SJSA1 (cell line): ENCODE measurements around the gene KCNS3. TPM values are rescaled to one million over a fixed set of nuclear protein-coding genes. Genes with fewer than 3 reads are reported as not detected.
A peak's percentile ranks its signal among the peaks of the same experiment; 100 is the strongest.

Experiments used
- DNase-seq, 2 experiments: peaks; one replicate each; pipeline ENCODE4 v3.0.0-alpha.2; 2015 to 2020; ENCODE audit warnings: low spot score in 2 of 2, low read depth in 1 of 2
- H3K27ac ChIP-seq: fragments of 250-450 bp; sonication (Bioruptor Pico); 2 replicates; pipeline ENCODE4 v1.5.1; 2020; ENCODE audit warnings: mild to moderate bottlenecking, moderate library complexity
- H3K27me3 ChIP-seq: fragments of 250-450 bp; sonication (Bioruptor Pico); replicated peaks from 2 replicates; pipeline ENCODE4 v1.5.1; 2020; ENCODE audit warnings: mild to moderate bottlenecking, moderate library complexity
- H3K36me3 ChIP-seq: fragments of 250-450 bp; sonication (Bioruptor Pico); 2 replicates; pipeline ENCODE4 v1.5.1; 2020; ENCODE audit warnings: mild to moderate bottlenecking
- H3K4me1 ChIP-seq: fragments of 250-450 bp; sonication (Bioruptor Pico); replicated peaks from 2 replicates; pipeline ENCODE4 v1.6.1; 2021; ENCODE audit warnings: mild to moderate bottlenecking
- H3K4me3 ChIP-seq: fragments of 250-450 bp; sonication (Bioruptor Pico); 2 replicates; pipeline ENCODE4 v1.5.1; 2020; ENCODE audit warnings: mild to moderate bottlenecking
- H3K9me3 ChIP-seq: fragments of 250-450 bp; sonication (Bioruptor Pico); replicated peaks from 2 replicates; pipeline ENCODE4 v1.5.1; 2020; ENCODE audit warnings: mild to moderate bottlenecking
- total RNA-seq: library from RNA; depleted of rRNA; stranded (reverse); fragments of >200 nt; shearing (Covaris generic); gene quantifications from 2 replicates; pipeline ENCODE4 v1.2.3, GENCODE V29; 2014; rRNA removed

The KCNS3 gene, protein sequence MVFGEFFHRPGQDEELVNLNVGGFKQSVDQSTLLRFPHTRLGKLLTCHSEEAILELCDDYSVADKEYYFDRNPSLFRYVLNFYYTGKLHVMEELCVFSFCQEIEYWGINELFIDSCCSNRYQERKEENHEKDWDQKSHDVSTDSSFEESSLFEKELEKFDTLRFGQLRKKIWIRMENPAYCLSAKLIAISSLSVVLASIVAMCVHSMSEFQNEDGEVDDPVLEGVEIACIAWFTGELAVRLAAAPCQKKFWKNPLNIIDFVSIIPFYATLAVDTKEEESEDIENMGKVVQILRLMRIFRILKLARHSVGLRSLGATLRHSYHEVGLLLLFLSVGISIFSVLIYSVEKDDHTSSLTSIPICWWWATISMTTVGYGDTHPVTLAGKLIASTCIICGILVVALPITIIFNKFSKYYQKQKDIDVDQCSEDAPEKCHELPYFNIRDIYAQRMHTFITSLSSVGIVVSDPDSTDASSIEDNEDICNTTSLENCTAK
- total RNA-seq: 4.9 and 35.6 TPM in 2 replicates

- 0 out of 2 replicates have a peak within 1 kb of the TSS, but pooled peaks have one; percentile 5 for H3K27ac ChIP-seq
- H3K36me3 ChIP-seq: no peaks in the 10 kb centered on the region
- peak in 1 of 2 experiments; percentile 52 for DNase-seq
- H3K27me3 ChIP-seq: no peaks in the 10 kb centered on the region
- H3K4me1 ChIP-seq: peaks cover 19% of the 10 kb centered on the region
- peak within 1 kb of the TSS; percentile 80 for H3K4me3 ChIP-seq
- peaks cover 3% of the 10 kb centered on the region; the same call in 1 of the 2 replicates for H3K9me3 ChIP-seq
Observed at GRCh38 chr2:17878281-17879136, at the start of gene KCNS3. Gene KCNS3, plus strand, starts transcription at chr2:17878667. Its CDS starts 52,342 bp downstream, at chr2:17931009.

DNA sequence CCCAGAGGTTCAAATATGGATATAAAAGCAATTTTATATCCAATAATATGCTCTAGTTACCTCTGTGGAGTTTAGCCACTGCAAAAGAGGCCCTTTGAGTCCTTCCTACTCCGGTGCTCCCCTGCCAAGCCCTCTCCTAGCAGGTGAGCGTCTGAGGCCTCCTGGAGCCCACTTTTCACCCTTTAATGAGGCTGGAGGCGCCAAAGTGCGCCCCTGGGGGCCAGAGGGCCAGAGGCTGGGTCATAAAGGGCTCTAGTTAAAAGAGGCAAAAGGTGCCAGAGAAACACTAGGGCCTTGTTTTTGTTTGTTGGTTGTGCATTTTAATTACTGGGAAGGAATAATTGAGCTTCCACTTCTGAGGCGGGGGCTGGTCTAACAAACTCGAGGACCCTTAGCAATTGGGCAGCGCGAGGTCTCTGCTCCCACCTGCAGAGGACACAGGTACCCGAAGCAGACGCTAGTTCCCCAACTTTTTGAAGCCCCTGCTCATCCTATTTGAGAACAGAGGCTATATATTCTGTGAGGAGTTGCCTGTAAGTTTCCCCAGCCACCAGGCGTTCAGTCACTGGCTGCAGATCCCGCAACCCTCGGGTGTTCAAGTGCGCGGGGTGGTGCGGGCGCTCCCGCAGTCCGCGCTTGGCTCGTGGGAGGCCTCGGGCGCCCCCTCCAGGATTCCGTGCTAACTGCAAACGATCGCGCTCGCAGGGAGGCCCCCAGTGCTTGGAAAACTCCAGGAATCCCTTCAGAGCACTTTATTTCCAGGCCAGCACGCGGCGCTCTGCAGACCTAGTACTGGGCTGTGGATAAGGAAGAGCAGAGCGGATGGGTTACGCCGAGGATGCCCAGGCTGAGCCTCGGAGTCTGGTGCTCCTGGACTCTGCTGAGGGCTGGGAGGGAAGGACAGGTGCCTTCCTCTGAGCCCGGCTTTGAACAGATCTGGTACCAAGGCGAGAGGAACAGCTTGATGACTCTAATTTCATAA, 48.1 kb upstream of the KCNS3 start:
- Histone ChIP-seq H3K4me3 (no peak overlapping the region), H3K36me3 (no peaks in the 10 kb centered on the region), H3K27ac (no peak overlapping the region), H3K4me1 (no peaks in the 10 kb centered on the region), H3K9me3 (no peaks in the 10 kb centered on the region), H3K27me3 (peaks cover 5% of the 10 kb centered on the region; the same call in 1 of the 2 replicates)
- DNase-seq: peak; percentile 50 to 58

GRCh38 chr2:17835516-17835915, 43.0 kb upstream of the KCNS3 start:
- no peak overlapping the region for H3K4me3 ChIP-seq
- no peaks in the 10 kb centered on the region for H3K9me3 ChIP-seq
- H3K27me3 ChIP-seq: peaks cover 5% of the 10 kb centered on the region; the same call in 1 of the 2 replicates
- no peak for DNase-seq
- no peaks in the 10 kb centered on the region for H3K36me3 ChIP-seq
- no peak overlapping the region for H3K27ac ChIP-seq
- no peaks in the 10 kb centered on the region for H3K4me1 ChIP-seq

DNA sequence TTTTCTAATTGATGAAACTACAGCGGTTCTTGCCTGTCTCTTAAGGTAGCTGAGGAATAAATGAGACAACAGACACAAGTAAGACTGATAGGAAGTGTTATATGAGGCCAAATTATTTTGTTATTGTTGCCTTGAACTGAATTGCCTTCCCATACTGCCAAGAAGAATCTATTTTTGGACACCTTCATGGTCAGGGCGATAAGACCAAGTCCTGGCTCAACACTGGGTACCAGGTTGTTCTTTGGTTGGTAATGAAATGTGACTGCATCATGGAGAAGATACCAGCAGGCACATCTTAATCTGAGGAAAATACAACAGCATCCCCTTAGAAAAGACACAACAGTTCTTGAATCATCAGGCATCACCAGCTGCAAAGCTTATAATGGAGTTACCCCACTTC, 38.5 kb upstream of the KCNS3 start:
- H3K4me3 ChIP-seq: no peak overlapping the region
- DNase-seq: no peak
- no peaks in the 10 kb centered on the region for H3K27me3 ChIP-seq
- H3K9me3 ChIP-seq: no peaks in the 10 kb centered on the region
- H3K36me3 ChIP-seq: no peaks in the 10 kb centered on the region
- no peaks in the 10 kb centered on the region for H3K4me1 ChIP-seq
- H3K27ac ChIP-seq: no peak overlapping the region

DNA sequence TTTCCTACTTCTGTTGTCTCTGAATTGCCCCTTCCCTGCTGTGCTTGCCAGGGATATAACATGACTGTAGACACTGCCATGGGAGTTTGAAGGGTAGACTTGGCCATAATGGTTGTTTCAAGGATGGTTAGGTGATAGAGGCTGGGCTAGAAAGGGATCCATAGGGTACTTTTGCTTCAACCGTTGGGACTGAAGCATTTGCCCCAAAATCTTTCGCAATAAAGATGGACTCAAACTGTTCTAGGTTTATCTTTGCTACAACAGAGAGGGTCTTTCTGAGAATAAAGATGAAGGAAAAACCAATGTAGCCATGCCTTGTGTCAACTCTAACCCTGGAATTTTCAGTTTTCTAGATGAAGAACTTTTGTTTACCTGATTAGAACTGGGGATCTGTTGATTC, 35.0 kb upstream of the KCNS3 start:
- no peak for DNase-seq
- no peak overlapping the region for H3K4me3 ChIP-seq
- H3K36me3 ChIP-seq: no peaks in the 10 kb centered on the region
- H3K27ac ChIP-seq: no peak overlapping the region
- H3K9me3 ChIP-seq: no peaks in the 10 kb centered on the region
- no peaks in the 10 kb centered on the region for H3K4me1 ChIP-seq
- H3K27me3 ChIP-seq: no peaks in the 10 kb centered on the region

GRCh38 chr2:17845806-17846205, 32.7 kb upstream of the KCNS3 start:
- Histone ChIP-seq H3K4me1 (no peaks in the 10 kb centered on the region), H3K27ac (no peak overlapping the region), H3K27me3 (no peaks in the 10 kb centered on the region), H3K9me3 (no peaks in the 10 kb centered on the region), H3K4me3 (no peak overlapping the region), H3K36me3 (no peaks in the 10 kb centered on the region)
- DNase-seq: peak in 1 of 2 experiments; percentile 5

- no peak overlapping the region for H3K4me3 ChIP-seq
- H3K27me3 ChIP-seq: no peaks in the 10 kb centered on the region
- H3K4me1 ChIP-seq: no peaks in the 10 kb centered on the region
- no peaks in the 10 kb centered on the region for H3K9me3 ChIP-seq
- no peak for DNase-seq
- no peak overlapping the region for H3K27ac ChIP-seq
- H3K36me3 ChIP-seq: no peaks in the 10 kb centered on the region
Observed at GRCh38 chr2:17846676-17847075, 31.8 kb upstream of the KCNS3 start.

DNA sequence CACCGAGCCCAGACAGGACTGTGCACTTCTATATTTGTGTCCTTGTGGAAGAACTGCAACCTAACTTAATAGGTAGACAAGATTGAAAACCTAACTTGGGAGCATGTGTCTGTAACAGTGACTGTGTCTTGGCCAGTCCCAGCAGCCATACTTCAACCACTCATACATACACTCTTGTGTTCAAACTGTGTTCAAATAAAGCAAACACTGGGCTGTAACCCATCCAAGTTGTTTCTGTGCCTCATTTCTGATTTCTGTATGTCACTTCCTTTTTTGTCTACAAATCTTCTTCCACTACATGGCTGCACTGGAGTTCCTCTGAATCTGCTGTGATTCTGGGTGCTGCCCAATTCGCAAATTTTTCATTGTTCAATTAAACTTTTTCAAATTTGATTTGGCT, 31.2 kb upstream of the KCNS3 start:
- Histone ChIP-seq H3K36me3 (no peaks in the 10 kb centered on the region), H3K27me3 (no peaks in the 10 kb centered on the region), H3K4me3 (no peak overlapping the region), H3K4me1 (no peaks in the 10 kb centered on the region), H3K9me3 (no peaks in the 10 kb centered on the region), H3K27ac (no peak overlapping the region)
- DNase-seq: peak in 1 of 2 experiments; percentile 5

DNA sequence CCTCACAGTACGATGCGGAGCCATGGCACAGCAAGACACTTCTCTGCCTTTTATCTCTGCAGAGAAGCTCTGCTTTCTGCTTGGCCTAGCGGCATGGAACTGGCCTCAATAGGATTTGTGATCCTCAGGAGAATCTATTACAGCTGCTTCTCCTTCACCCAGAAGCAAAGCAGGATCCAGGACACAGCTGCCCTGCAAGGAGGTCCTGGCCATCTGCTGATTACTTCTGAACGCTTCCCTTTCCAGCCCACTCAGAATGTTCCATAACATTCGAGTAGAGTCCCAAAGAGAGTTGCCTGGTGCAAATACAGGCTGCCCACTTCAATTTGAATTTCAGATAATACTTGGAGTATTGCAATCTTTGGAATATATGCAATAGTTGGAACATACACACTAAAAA, 29.2 kb upstream of the KCNS3 start:
- Histone ChIP-seq H3K27ac (no peak overlapping the region), H3K4me3 (no peak overlapping the region), H3K36me3 (no peaks in the 10 kb centered on the region), H3K4me1 (no peaks in the 10 kb centered on the region), H3K9me3 (no peaks in the 10 kb centered on the region), H3K27me3 (no peaks in the 10 kb centered on the region)
- peak in 1 of 2 experiments; percentile 16 for DNase-seq

- DNase-seq: no peak
- H3K4me1 ChIP-seq: no peaks in the 10 kb centered on the region
- no peaks in the 10 kb centered on the region for H3K27me3 ChIP-seq
- no peak overlapping the region for H3K27ac ChIP-seq
- no peak overlapping the region for H3K4me3 ChIP-seq
- H3K36me3 ChIP-seq: no peaks in the 10 kb centered on the region
- no peaks in the 10 kb centered on the region for H3K9me3 ChIP-seq
Observed at GRCh38 chr2:17850151-17850550, 28.3 kb upstream of the KCNS3 start.

GRCh38 chr2:17851731-17852585, 26.5 kb upstream of the KCNS3 start:
- DNase-seq: peak; percentile 49 to 58
- Histone ChIP-seq H3K4me3 (no peak overlapping the region), H3K4me1 (no peaks in the 10 kb centered on the region), H3K9me3 (no peaks in the 10 kb centered on the region), H3K27me3 (no peaks in the 10 kb centered on the region), H3K27ac (no peak overlapping the region), H3K36me3 (no peaks in the 10 kb centered on the region)

- H3K27me3 ChIP-seq: no peaks in the 10 kb centered on the region
- DNase-seq: no peak
- no peaks in the 10 kb centered on the region for H3K9me3 ChIP-seq
- H3K36me3 ChIP-seq: no peaks in the 10 kb centered on the region
- no peak overlapping the region for H3K27ac ChIP-seq
- H3K4me3 ChIP-seq: no peak overlapping the region
- H3K4me1 ChIP-seq: no peaks in the 10 kb centered on the region
Observed at GRCh38 chr2:17853799-17854198, 24.7 kb upstream of the KCNS3 start.
